Body of pancreas (tissue), 4 donors: ENCODE data around the gene PLEK.

Experiments used
- CTCF ChIP-seq, 7 experiments: fragments of 450-650 bp in 4 of 7; fragments of 200-600 bp in 3 of 7; sonication (generic) in 3 of 7; IDR thresholded peaks; one replicate each; pipeline ENCODE4 v1.5.1; 2016 to 2019; ENCODE audit warnings: antibody characterized with exemption in 7 of 7
- POLR2A ChIP-seq, 3 donors: fragments of 450-650 bp; IDR thresholded peaks; one replicate each; pipeline ENCODE4 v1.6.1; 2016; ENCODE audit warnings: antibody characterized with exemption in 3 of 3, mild to moderate bottlenecking in 2 of 3

GRCh38 chr2:68420254-68420910, 55.3 kb downstream of the PLEK start:
- TF ChIP-seq CTCF (IDR thresholded peaks at IDR 0.05) (no peak), POLR2A (IDR thresholded peaks at IDR 0.05) (no peak)
